Neural cell (in vitro differentiated cells): ENCODE data around the gene CD300LF.
A peak's percentile ranks its signal among the peaks of the same experiment; 100 is the strongest.

ENCODE experiments used
- CTCF ChIP-seq: fragments of 450-650 bp; IDR thresholded peaks from 2 replicates; pipeline ENCODE4 v1.5.1; 2014; ENCODE audit warnings: antibody characterized with exemption, mild to moderate bottlenecking, moderate library complexity; ENCODE audit not compliant: poor library complexity, severe bottlenecking
- EZH2 ChIP-seq: fragments of 200-600, 300-800 bp; shearing (Covaris generic), sonication (generic); IDR thresholded peaks from 2 replicates; pipeline ENCODE4 v1.6.1; 2014; ENCODE audit warnings: antibody characterized with exemption, low read length, borderline replicate concordance, mild to moderate bottlenecking; ENCODE audit not compliant: insufficient read depth, poor library complexity, severe bottlenecking
- TF ChIP-seq, protein P1 (sequence below): IDR thresholded peaks from 2 replicates; pipeline ENCODE4 v1.6.1; 2012; ENCODE audit warnings: borderline replicate concordance

DNA sequence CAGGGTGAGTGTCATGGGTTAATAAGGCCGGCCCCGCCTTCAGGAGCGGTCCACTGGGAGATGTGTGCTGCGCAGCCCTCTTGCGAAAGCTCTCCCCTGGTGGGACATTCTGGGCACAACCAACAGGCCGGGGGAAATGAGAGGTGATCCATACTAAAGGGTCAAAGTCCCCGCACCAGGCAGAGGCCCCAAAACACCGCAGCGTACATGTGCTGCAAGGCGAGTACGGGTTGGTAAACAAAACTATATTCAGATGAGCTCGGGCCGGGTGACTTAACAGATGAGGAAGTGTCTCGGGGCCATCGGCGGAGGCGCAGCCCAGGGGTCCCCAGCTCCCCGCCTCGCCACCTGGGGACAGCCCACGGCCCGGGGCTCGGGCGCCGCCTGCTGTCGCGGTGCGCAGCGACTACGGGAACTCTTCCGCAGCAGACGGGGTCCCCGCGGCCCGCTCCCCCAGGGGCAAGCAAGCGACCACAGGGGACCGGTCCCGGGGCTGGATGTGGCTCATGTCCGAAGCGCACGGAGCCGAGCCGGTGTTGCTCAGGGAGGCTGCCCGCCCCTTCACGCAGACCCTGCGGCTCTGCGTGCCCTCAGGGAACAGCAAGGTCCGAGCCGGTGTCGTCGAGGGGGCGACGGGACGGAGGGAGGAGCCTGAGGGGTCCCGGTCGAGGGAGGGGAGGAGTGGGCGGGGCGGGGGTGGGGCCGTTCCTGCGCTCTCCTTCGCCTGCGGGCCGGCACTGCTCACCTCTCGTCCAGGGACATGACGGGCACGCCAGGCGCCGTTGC lies 24.0 kb upstream of the CD300LF start, which contains the start of gene RAB37:
- TF ChIP-seq CTCF, result peak; percentile 41
- TF ChIP-seq, protein P1, sequence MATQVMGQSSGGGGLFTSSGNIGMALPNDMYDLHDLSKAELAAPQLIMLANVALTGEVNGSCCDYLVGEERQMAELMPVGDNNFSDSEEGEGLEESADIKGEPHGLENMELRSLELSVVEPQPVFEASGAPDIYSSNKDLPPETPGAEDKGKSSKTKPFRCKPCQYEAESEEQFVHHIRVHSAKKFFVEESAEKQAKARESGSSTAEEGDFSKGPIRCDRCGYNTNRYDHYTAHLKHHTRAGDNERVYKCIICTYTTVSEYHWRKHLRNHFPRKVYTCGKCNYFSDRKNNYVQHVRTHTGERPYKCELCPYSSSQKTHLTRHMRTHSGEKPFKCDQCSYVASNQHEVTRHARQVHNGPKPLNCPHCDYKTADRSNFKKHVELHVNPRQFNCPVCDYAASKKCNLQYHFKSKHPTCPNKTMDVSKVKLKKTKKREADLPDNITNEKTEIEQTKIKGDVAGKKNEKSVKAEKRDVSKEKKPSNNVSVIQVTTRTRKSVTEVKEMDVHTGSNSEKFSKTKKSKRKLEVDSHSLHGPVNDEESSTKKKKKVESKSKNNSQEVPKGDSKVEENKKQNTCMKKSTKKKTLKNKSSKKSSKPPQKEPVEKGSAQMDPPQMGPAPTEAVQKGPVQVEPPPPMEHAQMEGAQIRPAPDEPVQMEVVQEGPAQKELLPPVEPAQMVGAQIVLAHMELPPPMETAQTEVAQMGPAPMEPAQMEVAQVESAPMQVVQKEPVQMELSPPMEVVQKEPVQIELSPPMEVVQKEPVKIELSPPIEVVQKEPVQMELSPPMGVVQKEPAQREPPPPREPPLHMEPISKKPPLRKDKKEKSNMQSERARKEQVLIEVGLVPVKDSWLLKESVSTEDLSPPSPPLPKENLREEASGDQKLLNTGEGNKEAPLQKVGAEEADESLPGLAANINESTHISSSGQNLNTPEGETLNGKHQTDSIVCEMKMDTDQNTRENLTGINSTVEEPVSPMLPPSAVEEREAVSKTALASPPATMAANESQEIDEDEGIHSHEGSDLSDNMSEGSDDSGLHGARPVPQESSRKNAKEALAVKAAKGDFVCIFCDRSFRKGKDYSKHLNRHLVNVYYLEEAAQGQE, result no peak
- no peak for TF ChIP-seq EZH2
